Stimulated activated CD4-positive, alpha-beta T cell treated with anti-CD3 and anti-CD28 coated beads, Interleukin-1b, Interleukin-23, amount 100 ng/mL, for 48 hours (primary cell): ENCODE data around the gene TRIM69.

Experiments
- DNase-seq: peaks from one replicate; pipeline ENCODE4 v3.0.0-alpha.2; 2020

The TRIM69 gene

GRCh38 chr15:44811337-44811736 is 75.0 kb downstream of the TRIM69 start:
- no peak for DNase-seq

GRCh38 chr15:44812029-44812517 is 75.7 kb downstream of the TRIM69 start:
- no peak for DNase-seq

- DNase-seq = peak; percentile 20
These were observed 76.9 kb downstream of the TRIM69 start for GRCh38 chr15:44813231-44813630.
